Measurements from ENCODE around the gene BCO1. TPM values are rescaled to one million over a fixed set of nuclear protein-coding genes. Genes with fewer than 3 reads are reported as not detected.

Gene BCO1
- total RNA-seq, 3 donors from 2014 or later (not counting 1 experiment from before 2014, with no cell fraction given): not detected

DNA sequence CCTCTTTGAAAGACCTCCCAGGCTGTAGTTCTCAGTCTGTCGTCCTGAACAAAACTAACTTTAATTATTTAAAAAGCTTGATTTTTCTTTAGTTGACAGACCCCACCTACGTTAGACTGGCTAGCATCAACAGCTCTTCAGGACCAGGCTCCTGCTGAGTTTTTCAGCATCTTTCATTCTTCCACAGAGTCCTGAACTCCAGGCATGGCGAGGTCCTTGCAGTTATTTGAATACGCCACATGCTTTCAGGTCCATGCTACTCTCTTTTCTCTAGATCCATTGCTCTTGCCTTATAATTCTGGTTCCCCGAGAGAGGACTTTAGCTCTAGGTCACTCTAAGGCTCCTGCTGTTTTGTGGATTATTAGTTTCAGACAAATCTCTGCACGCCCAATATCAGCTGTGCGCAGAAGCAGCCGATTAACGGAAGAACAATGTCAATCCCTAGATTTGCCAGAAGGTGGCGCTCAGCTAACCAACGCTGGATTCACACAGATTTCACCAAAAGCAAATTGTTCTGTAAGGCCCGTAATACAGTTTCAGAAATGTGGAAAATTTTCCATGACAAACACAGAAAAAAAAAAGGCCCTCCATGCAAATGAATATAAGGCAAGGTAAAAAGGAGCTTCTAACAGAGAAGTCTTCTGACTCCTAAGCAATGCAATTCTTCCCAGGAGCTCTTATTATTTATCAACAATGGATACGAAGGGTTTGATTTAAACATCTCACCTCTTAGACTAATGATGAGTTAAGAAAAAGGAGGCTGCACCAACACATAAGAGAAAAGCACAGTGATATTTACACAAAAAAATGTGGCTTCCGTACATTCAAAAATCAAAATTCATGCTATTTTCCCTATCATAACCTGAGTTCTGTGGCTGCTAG is 33.5 kb upstream of the BCO1 start:
- H3K27ac ChIP-seq (ENCODE audit: low read length): no peak overlapping the region
- Mint-ChIP-seq H3K27ac (no peak overlapping the region), H3K27me3 (ENCODE audit: low read depth in 2 of 2) (peaks cover 6 to 9% of the 10 kb centered on the region in 2 donors), H3K4me1 (peaks cover 5 to 6% of the 10 kb centered on the region in 2 donors), H3K4me3 (no peak overlapping the region), H3K9me3 (no peaks in the 10 kb centered on the region), H3K36me3 (no peaks in the 10 kb centered on the region)
- DNase-seq (peak; percentile 32 to 72), ATAC-seq (peak in 1 of 3 donors; percentile 47)
- H3K27me3 ChIP-seq (ENCODE audit: control insufficient read depth, insufficient read depth, low read length): peaks cover 3% of the 10 kb centered on the region
- TF ChIP-seq, protein P1, sequence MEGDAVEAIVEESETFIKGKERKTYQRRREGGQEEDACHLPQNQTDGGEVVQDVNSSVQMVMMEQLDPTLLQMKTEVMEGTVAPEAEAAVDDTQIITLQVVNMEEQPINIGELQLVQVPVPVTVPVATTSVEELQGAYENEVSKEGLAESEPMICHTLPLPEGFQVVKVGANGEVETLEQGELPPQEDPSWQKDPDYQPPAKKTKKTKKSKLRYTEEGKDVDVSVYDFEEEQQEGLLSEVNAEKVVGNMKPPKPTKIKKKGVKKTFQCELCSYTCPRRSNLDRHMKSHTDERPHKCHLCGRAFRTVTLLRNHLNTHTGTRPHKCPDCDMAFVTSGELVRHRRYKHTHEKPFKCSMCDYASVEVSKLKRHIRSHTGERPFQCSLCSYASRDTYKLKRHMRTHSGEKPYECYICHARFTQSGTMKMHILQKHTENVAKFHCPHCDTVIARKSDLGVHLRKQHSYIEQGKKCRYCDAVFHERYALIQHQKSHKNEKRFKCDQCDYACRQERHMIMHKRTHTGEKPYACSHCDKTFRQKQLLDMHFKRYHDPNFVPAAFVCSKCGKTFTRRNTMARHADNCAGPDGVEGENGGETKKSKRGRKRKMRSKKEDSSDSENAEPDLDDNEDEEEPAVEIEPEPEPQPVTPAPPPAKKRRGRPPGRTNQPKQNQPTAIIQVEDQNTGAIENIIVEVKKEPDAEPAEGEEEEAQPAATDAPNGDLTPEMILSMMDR (IDR thresholded peaks at IDR 0.05): peak; percentile 88
- H3K9me3 ChIP-seq (ENCODE audit: control insufficient read depth, insufficient read depth, low read length): no peaks in the 10 kb centered on the region
- no peaks in the 10 kb centered on the region for H3K4me1 ChIP-seq (ENCODE audit: control insufficient read depth, insufficient read depth, low read length)
- H3K4me3 ChIP-seq (ENCODE audit: low read length): no peak overlapping the region
- H3K36me3 ChIP-seq (ENCODE audit: control insufficient read depth, insufficient read depth, low read length): no peaks in the 10 kb centered on the region
- intact Hi-C loops (cut with micrococcal nuclease): loop anchor here (1.0 kb wide), 1 partner anchor 533 kb away; no protein-coding TSS in a partner anchor
- WGBS (ENCODE audit: insufficient coverage): 20% methylated on average over 11 of the region's 14 CpGs

DNA sequence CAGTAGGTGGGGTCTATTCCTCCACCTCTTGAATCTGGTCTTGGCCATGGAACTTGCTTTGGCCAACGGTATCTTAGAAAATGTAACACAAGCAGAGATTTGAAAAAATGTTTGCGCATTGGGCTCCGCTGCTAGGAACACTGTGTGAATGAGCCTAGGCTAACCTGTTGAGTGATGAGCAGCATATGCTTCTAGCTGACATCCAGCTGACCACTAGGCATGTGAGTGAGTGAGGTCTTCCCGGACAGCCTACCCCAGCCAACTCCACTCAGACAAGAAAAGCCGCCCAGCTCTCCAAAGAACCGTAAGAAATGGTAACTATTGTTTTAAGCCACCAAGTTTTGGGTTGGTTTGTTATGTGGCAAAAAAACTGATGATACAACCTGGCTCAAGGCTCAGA is 31.4 kb upstream of the BCO1 start:
- H3K27me3 Mint-ChIP-seq (ENCODE audit: low read depth in 2 of 2): peaks cover 9 to 16% of the 10 kb centered on the region in 2 donors

DNA sequence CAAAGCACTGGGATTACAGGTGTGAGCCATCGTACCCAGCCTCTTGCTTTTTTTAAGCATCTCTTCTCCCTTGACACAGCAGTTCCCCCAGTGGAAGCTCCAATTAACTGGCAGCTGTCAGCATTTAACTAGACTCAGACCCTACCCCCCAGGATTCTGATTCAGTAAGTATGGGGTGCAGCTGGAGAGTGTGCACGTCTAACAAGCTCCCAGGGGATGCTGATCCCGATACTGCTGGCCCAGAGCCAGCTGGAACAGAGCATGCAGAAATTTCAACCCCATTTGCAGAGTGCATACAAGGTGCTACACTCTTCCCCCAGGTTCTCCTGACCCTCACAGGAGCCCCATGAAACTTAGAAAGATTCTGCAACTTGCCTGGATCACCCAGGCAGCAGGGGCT is 27.7 kb upstream of the BCO1 start:
- Mint-ChIP-seq H3K27ac (no peak overlapping the region), H3K4me3 (no peak overlapping the region), H3K36me3 (no peaks in the 10 kb centered on the region), H3K4me1 (no peaks in the 10 kb centered on the region), H3K9me3 (no peaks in the 10 kb centered on the region), H3K27me3 (ENCODE audit: low read depth in 2 of 2) (peaks cover 3 to 7% of the 10 kb centered on the region in 2 donors)
- H3K4me3 ChIP-seq (ENCODE audit: low read length): no peak overlapping the region
- 67% methylated on average over 3 of the region's 3 CpGs for WGBS (ENCODE audit: insufficient coverage)
- DNase-seq (no peak), ATAC-seq (no peak)
- H3K36me3 ChIP-seq (ENCODE audit: control insufficient read depth, insufficient read depth, low read length): no peaks in the 10 kb centered on the region
- no peaks in the 10 kb centered on the region for H3K9me3 ChIP-seq (ENCODE audit: control insufficient read depth, insufficient read depth, low read length)
- H3K4me1 ChIP-seq (ENCODE audit: control insufficient read depth, insufficient read depth, low read length): no peaks in the 10 kb centered on the region
- H3K27ac ChIP-seq (ENCODE audit: low read length): no peak overlapping the region
- TF ChIP-seq, protein P1 (IDR thresholded peaks at IDR 0.05): no peak
- intact Hi-C loops (cut with micrococcal nuclease): no loop called here
- peaks cover 3% of the 10 kb centered on the region for H3K27me3 ChIP-seq (ENCODE audit: control insufficient read depth, insufficient read depth, low read length)

More for the DNA sequence above, 31.4 kb upstream of the BCO1 start:
- Mint-ChIP-seq H3K27ac (no peak overlapping the region), H3K9me3 (no peaks in the 10 kb centered on the region), H3K4me1 (peaks cover 5 to 6% of the 10 kb centered on the region in 2 donors), H3K4me3 (no peak overlapping the region), H3K36me3 (no peaks in the 10 kb centered on the region)
- Histone ChIP-seq H3K4me3 (ENCODE audit: low read length) (no peak overlapping the region), H3K27me3 (ENCODE audit: control insufficient read depth, insufficient read depth, low read length) (peaks cover 3% of the 10 kb centered on the region), H3K4me1 (ENCODE audit: control insufficient read depth, insufficient read depth, low read length) (no peaks in the 10 kb centered on the region), H3K27ac (ENCODE audit: low read length) (no peak overlapping the region), H3K36me3 (ENCODE audit: control insufficient read depth, insufficient read depth, low read length) (no peaks in the 10 kb centered on the region), H3K9me3 (ENCODE audit: control insufficient read depth, insufficient read depth, low read length) (no peaks in the 10 kb centered on the region)
- no peak for DNase-seq
- ATAC-seq: no peak
- 51% methylated on average over 3 of the region's 6 CpGs for WGBS (ENCODE audit: insufficient coverage)
- TF ChIP-seq, protein P1 (IDR thresholded peaks at IDR 0.05): no peak
- intact Hi-C loops (cut with micrococcal nuclease): no loop called here
